HG03139 (cell line): ENCODE data around the gene APOBEC3G.
A peak's percentile ranks its signal among the peaks of the same experiment; 100 is the strongest.
"Not testable (repeated sequence)": the region's sequence is repeated elsewhere in the genome, so short reads cannot be mapped to it uniquely, and the experiment has no call there.

ENCODE experiments used
- ATAC-seq: cut with Tn5 transposase; IDR thresholded peaks from one replicate; pipeline ENCODE4 v1.9.1; 2021; ENCODE audit not compliant: unreplicated experiment

Gene APOBEC3G

GRCh38 chr22:39077026-39077840 lies at the start of gene APOBEC3G:
APOBEC3G (plus strand) TSS chr22:39077275; CDS start chr22:39077362, 87 bp downstream.
- peak; percentile 53 for ATAC-seq

DNA sequence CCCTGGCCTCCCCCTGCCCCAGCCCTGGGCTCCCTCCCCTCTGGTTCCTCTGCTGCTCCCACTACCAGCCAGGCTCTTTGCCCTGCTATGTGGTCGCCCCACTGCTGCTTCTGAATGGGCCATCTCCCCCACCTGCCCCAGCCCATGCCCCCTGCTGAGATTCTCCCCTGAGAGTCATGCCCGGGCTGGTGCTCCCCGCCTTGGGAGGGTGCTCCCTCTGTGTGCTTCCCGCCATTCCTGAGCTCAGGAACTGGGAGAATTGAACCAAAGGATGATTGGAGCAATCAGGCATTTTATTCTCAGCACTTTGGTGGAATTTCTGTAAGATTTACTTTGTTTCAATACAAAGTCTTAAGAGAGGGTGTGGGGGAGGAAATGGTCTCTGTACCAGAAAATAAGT lies 49.4 kb upstream of the APOBEC3G start:
- no peak for ATAC-seq

DNA sequence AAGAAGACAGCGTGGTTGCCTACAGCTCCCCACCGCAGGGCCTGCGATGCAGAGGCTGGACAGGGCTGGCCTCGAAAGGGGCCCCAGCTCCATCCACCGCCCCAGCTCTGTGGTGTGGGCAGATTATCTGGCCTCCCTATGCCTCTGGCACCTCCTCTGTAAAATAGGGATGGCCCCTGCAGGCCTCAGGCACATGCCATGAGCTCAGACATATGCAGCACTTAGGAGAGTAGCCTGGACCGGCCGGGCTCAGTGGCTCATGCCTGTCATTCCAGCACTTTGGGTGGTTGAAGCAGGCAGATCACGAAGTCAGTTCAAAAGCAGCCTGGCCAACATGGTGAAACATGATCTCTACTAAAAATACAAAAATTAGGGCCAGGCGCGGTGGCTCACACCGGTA lies 48.8 kb upstream of the APOBEC3G start:
- ATAC-seq, result no peak

- ATAC-seq, result no peak
Measured at GRCh38 chr22:39029227-39029626, 47.8 kb upstream of the APOBEC3G start.

DNA sequence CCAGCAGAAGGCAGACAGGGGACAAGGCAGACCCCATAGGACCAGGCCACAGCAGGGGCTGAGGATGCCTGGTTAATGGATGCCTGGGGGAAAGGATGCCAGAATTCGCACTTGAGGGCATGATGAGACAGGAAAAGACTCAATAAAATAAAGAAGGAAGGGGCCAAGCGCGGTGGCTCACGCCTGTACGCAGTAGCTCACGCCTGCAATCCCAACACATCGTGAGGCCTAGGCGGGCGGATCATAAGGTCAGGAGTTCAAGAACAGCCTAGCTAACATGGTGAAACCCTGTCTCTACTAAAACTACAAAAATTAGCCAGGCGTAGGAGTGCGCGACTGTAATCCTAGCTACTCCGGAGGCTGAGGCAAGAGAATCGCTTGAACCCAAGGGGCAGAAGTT lies 46.4 kb upstream of the APOBEC3G start:
- no peak for ATAC-seq

- ATAC-seq, result not testable (repeated sequence)
Measured at GRCh38 chr22:39031434-39032295, 45.4 kb upstream of the APOBEC3G start.

DNA sequence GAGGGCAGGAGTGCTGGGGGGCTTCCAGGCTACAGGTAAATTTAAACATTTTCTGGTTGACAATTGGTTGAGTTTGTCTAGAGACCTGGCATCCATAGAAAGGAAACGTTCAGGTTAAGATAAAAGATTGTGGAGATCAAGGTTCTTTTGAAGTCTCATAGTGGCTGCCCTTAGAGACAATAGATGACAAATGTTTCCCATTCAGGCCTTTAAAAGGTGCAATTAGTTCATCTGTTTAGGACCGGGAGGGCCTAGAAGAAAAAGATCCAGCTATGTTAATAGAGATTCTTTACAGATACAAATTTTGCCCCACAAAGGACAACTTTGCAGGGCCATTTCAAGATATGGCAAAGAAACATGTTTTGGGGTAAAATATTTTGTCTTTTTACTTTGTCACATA lies 40.0 kb upstream of the APOBEC3G start:
- ATAC-seq, result not testable (repeated sequence)

DNA sequence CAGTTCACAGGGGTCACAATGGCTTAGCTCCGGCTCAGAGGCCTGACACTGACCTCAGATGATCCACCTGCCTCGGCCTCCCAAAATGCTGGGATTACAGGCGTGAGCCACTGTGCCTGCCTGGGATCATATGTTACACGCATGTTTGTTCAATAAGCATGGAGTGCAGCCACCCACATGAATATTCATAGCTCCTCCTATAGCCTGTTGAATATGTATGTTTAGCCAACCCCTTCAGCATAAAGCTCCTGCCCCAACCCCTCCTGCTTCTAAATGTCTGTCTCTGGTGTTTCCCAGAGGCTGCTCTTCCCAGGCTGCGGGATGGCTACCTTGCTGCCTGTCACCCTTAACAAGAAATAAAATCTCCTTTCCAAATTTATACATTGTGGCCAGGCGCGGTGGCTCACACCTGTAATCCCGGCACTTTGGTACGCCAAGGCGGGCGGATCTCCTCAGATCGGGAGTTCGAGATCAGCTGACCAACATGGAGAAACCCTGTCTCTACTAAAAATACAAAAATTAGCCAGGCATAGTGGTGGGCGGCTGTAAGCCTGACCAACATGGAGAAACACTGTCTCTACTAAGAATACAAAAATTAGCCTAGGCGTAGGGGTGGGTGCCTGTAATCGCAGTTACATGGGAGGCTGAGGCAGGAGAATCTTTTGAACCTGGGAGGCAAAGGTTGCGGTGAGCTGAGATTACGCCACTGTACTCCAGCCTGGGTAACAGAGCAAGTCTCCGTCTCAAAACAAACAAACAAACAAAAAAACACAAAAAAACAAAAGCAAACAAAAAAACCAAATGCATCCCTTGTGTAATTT lies 37.6 kb upstream of the APOBEC3G start:
- ATAC-seq, result no peak

DNA sequence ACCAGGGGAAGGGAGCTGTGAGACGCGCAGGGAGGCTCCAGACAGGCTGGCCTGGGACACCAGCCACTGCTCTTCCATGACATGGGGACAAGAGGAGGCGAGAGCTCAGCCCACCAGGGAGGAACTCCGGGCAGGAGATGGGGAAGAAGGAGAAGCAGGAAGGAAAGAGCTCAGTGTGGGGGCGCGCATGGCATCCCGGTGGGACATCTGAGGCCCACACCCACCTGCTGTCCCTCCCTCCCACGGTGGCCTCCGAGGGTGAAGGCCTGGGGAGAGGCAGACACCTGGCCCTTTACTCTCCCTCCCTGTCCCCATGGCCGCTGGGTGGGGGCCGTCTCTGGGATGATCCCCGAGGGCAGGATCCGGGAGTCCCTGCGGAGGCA lies 36.9 kb upstream of the APOBEC3G start:
- not testable (repeated sequence) for ATAC-seq

DNA sequence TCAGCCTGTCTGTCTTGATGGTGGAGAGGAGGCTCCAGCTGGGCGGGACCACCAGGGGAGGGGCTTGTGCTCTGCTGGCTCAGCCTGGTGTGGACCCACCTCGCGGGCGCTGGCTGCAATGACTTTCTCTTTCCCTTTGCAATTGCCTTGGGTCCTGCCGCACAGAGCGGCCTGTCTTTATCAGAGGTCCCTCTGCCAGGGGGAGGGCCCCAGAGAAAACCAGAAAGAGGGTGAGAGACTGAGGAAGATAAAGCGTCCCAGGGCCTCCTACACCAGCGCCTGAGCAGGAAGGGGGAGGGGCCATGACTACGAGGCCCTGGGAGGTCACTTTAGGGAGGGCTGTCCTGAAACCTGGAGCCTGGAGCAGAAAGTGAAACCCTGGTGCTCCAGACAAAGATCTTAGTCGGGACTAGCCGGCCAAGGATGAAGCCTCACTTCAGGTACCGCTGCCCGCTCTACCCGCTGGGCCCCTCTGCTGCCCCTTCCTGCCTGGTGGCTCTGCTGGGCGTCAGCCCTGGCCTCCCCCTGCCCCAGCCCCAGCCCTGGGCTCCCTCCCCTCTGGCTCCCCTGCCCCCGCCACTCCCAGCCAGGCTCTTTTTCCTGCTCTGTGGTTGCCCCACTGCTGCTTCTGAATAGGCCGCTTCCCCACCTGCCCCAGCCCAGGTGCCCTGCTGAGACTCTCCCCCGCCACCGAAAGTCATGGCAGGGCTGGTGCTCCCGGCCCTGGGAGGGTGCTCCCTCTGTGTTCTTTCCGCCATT lies 36.4 kb upstream of the APOBEC3G start, which contains the start of gene APOBEC3F:
APOBEC3F (plus strand) TSS at position 327 of the 759 bp plus-strand sequence; CDS start at position 424, 97 bp downstream.
- ATAC-seq, result peak; percentile 75

DNA sequence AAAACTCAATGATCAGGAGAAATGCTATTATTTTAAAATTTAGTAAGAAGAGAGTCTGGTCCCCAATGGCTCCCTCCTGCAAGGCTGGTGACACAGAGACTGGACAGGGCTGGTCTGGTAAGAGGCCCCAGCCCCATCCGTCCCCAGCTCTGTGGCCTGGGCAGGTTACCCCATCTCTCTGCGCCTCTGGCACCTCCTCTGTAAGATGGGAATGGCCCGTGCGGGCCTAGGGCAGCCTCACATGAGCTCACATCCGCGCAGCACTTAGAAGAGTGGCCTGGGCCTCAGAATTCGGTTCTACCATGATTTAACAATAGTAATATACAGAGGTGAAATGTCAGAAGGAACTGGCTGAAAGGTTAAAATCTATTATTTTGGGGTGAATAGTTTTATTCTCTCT lies 35.2 kb upstream of the APOBEC3G start:
- ATAC-seq, result no peak

DNA sequence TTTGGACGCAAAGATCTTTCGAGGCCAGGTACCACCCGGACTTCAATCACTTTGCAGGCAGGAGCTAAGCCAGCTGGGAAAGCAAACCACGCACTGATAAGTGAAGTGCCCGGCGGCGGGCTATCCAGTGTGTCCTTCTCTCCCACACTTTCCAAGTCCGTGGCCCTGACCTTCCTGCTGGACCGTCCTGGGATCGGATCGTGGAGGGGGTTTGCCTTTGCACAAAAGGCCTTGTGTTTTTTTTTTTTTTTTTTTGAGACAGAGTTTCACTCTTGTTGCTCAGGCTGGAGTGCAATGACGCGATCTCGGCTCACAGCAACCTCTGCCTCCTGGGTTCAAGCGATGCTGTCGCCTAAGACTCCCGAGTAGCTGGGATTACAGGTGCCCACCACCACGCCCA lies 34.0 kb upstream of the APOBEC3G start:
- not testable (repeated sequence) for ATAC-seq

GRCh38 chr22:39045136-39045535 lies 31.9 kb upstream of the APOBEC3G start:
- not testable (repeated sequence) for ATAC-seq

GRCh38 chr22:39049486-39049885 lies 27.6 kb upstream of the APOBEC3G start:
- ATAC-seq, result not testable (repeated sequence)

- ATAC-seq, result not testable (repeated sequence)
Measured at GRCh38 chr22:39051844-39052495, 25.1 kb upstream of the APOBEC3G start.

DNA sequence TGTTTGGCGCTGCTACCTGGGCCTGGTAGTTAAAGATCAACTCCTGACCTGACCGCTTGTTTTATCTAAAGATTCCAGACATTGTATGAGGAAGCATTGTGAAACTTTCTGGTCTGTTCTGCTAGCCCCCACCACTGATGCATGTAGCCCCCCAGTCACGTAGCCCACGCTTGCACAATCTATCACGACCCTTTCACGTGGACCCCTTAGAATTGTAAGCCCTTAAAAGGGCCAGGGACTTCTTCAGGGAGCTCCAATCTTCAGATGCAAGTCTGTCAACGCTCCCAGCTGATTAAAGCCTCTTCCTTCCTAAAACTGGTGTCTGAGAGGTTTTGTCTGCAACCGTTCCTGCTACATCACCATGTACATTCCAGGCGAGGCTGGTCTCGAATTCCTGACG lies 21.4 kb upstream of the APOBEC3G start:
- ATAC-seq, result no peak

- ATAC-seq, result not testable (repeated sequence)
Measured at GRCh38 chr22:39061290-39061689, 15.8 kb upstream of the APOBEC3G start.

GRCh38 chr22:39061951-39062350 lies 15.1 kb upstream of the APOBEC3G start:
- ATAC-seq, result not testable (repeated sequence)

DNA sequence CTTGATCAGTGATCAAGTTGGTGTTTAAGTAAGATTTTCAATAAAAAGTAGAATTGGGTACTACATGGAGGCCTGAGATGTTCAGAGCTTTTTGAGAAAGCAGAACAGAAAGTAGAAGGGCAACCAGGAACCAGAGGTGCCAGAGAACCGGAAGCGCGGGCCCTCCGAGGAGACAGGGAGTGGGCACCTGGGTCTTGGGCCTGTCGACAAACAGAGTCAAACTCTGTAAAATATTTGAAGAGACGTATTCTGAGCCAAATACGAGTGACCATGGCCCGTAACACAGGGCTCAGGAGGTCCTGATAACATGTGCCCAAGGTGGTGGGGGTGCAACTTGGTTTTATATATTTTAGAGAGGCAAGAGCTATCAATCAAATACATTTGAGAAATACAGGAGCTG lies 13.2 kb upstream of the APOBEC3G start:
- ATAC-seq, result not testable (repeated sequence)
